NCI-H1694 treated with DMSO at 0.1 percent for 48 hours (cell line): Measurements from ENCODE around the gene SDK1.
A peak's percentile ranks its signal among the peaks of the same experiment; 100 is the strongest.

ENCODE experiments used
- DNase-seq: peaks from one replicate; lab custom pipeline; 2025; lab: John Stamatoyannopoulos, UW

Gene SDK1

GRCh38 chr7:4179688-4180380 lies 878.8 kb downstream of the SDK1 start:
- DNase-seq, result no peak

- DNase-seq, result no peak
Measured at GRCh38 chr7:4181446-4181845, 880.4 kb downstream of the SDK1 start.

- DNase-seq, result no peak
Measured at GRCh38 chr7:4182605-4183300, 881.7 kb downstream of the SDK1 start.

- DNase-seq, result no peak
Measured at GRCh38 chr7:4184653-4185052, 883.6 kb downstream of the SDK1 start.

GRCh38 chr7:4185136-4185535 lies 884.1 kb downstream of the SDK1 start:
- DNase-seq, result no peak

- no peak for DNase-seq
Measured at GRCh38 chr7:4185721-4186512, 884.9 kb downstream of the SDK1 start.

- DNase-seq, result no peak
Measured at GRCh38 chr7:4186513-4186780, 885.4 kb downstream of the SDK1 start.

- no peak for DNase-seq
Measured at GRCh38 chr7:4188651-4189050, 887.6 kb downstream of the SDK1 start.

- DNase-seq, result peak; percentile 91
Measured at GRCh38 chr7:4189131-4189570, 888.1 kb downstream of the SDK1 start.

- DNase-seq, result peak; percentile 69
Measured at GRCh38 chr7:4190010-4190981, 889.2 kb downstream of the SDK1 start.

GRCh38 chr7:4191046-4191445 lies 890.0 kb downstream of the SDK1 start:
- DNase-seq, result no peak

- DNase-seq, result no peak
Measured at GRCh38 chr7:4191525-4191924, 890.5 kb downstream of the SDK1 start.

- DNase-seq, result no peak
Measured at GRCh38 chr7:4195660-4196059, 894.6 kb downstream of the SDK1 start.

- no peak for DNase-seq
Measured at GRCh38 chr7:4196121-4196819, 895.2 kb downstream of the SDK1 start.

GRCh38 chr7:4198301-4198700 lies 897.2 kb downstream of the SDK1 start:
- no peak for DNase-seq

GRCh38 chr7:4200546-4201094 lies 899.6 kb downstream of the SDK1 start:
- DNase-seq, result no peak

- no peak for DNase-seq
Measured at GRCh38 chr7:4201566-4201965, 900.5 kb downstream of the SDK1 start.

GRCh38 chr7:4202154-4202736 lies 901.2 kb downstream of the SDK1 start:
- no peak for DNase-seq

- no peak for DNase-seq
Measured at GRCh38 chr7:4202954-4203353, 901.9 kb downstream of the SDK1 start.

- DNase-seq, result peak; percentile 49
Measured at GRCh38 chr7:4203626-4204512, 902.8 kb downstream of the SDK1 start.
